Right kidney (tissue), 9 donors: ENCODE measurements around the gene TMEM139.

Source experiments
- DNase-seq: peaks from one replicate; pipeline ENCODE4 v3.0.0-alpha.2; 2016
- long read RNA-seq, 8 donors: transcript quantifications; one replicate each; lab custom pipeline, GENCODE V29; 2026

The TMEM139 gene
- long read RNA-seq, donor 1, transcript TMEM139-208 (2 exons, 510 nt) = major isoform, 5 of 33 reads
- long read RNA-seq, donor 1, partial matches to known transcripts = 19 of 33 reads
- long read RNA-seq, donor 1, other reads (novel, unspliced or antisense) = 0 of 33 reads
- long read RNA-seq, donor 2, transcript TMEM139-201 (3 exons, 2,383 nt) = major isoform, 5 of 37 reads
- long read RNA-seq, donor 2, transcript TMEM139-208 (2 exons, 510 nt) = major isoform, 5 of 37 reads
- long read RNA-seq, donor 2, partial matches to known transcripts = 19 of 37 reads
- long read RNA-seq, donor 2, other reads (novel, unspliced or antisense) = 0 of 37 reads
- long read RNA-seq, donor 3, partial matches to known transcripts = 0 of 6 reads
- long read RNA-seq, donor 3, other reads (novel, unspliced or antisense) = 0 of 6 reads
- long read RNA-seq, donor 4, partial matches to known transcripts = 0 of 7 reads
- long read RNA-seq, donor 4, other reads (novel, unspliced or antisense) = 0 of 7 reads
- long read RNA-seq, donor 5, transcript TMEM139-208 (2 exons, 510 nt) = major isoform, 5 of 13 reads
- long read RNA-seq, donor 5, partial matches to known transcripts = 5 of 13 reads
- long read RNA-seq, donor 5, other reads (novel, unspliced or antisense) = 0 of 13 reads
- long read RNA-seq, donor 6, transcript TMEM139-208 (2 exons, 510 nt) = major isoform, 8 of 20 reads
- long read RNA-seq, donor 6, partial matches to known transcripts = 5 of 20 reads
- long read RNA-seq, donor 6, other reads (novel, unspliced or antisense) = 0 of 20 reads
- long read RNA-seq, donor 7, partial matches to known transcripts = 7 of 15 reads
- long read RNA-seq, donor 7, other reads (novel, unspliced or antisense) = 0 of 15 reads
- long read RNA-seq, donor 8, transcript TMEM139-208 (2 exons, 510 nt) = major isoform, 5 of 14 reads
- long read RNA-seq, donor 8, partial matches to known transcripts = 0 of 14 reads
- long read RNA-seq, donor 8, other reads (novel, unspliced or antisense) = 0 of 14 reads

GRCh38 chr7:143284591-143285469 lies at the start of gene TMEM139:
TSS of gene TMEM139 (plus strand) at chr7:143284958. CDS start at chr7:143285958, 1,000 bp downstream.
- peak; percentile 71 for DNase-seq

GRCh38 chr7:143235561-143235960 lies 49.2 kb upstream of the TMEM139 start:
- DNase-seq = no peak

- DNase-seq = no peak
These were observed 48.3 kb upstream of the TMEM139 start for GRCh38 chr7:143236408-143236990.

GRCh38 chr7:143237366-143237765 lies 47.4 kb upstream of the TMEM139 start:
- DNase-seq = no peak

- no peak for DNase-seq
These were observed 46.3 kb upstream of the TMEM139 start for GRCh38 chr7:143238289-143238980.

GRCh38 chr7:143239813-143240212 lies 44.9 kb upstream of the TMEM139 start:
- DNase-seq = no peak

GRCh38 chr7:143240291-143241168 lies 44.2 kb upstream of the TMEM139 start:
- peak; percentile 51 for DNase-seq

- DNase-seq = no peak
These were observed 42.5 kb upstream of the TMEM139 start for GRCh38 chr7:143242306-143242705.

GRCh38 chr7:143243111-143243510 lies 41.6 kb upstream of the TMEM139 start:
- no peak for DNase-seq

- DNase-seq = no peak
These were observed 41.1 kb upstream of the TMEM139 start for GRCh38 chr7:143243614-143244013.

- DNase-seq = no peak
These were observed 40.4 kb upstream of the TMEM139 start for GRCh38 chr7:143244321-143244720.

GRCh38 chr7:143245123-143245522 lies 39.6 kb upstream of the TMEM139 start:
- DNase-seq = no peak

- DNase-seq = no peak
These were observed 37.4 kb upstream of the TMEM139 start for GRCh38 chr7:143247372-143247771.

- DNase-seq = no peak
These were observed 35.9 kb upstream of the TMEM139 start for GRCh38 chr7:143248761-143249354.

- no peak for DNase-seq
These were observed 34.6 kb upstream of the TMEM139 start for GRCh38 chr7:143250199-143250598.

- no peak for DNase-seq
These were observed 33.9 kb upstream of the TMEM139 start for GRCh38 chr7:143250822-143251221.

- DNase-seq = no peak
These were observed 32.8 kb upstream of the TMEM139 start for GRCh38 chr7:143252006-143252405.

- DNase-seq = no peak
These were observed 29.2 kb upstream of the TMEM139 start for GRCh38 chr7:143255564-143255963.

GRCh38 chr7:143256325-143256724 lies 28.4 kb upstream of the TMEM139 start:
- no peak for DNase-seq

GRCh38 chr7:143256932-143257331 lies 27.8 kb upstream of the TMEM139 start:
- DNase-seq = no peak
